Nephron progenitor cell (in vitro differentiated cells): Measurements from ENCODE around the gene APOD.

ENCODE experiments used
- DNase-seq: peaks from one replicate; pipeline ENCODE4 v3.0.0; 2021
- H3K27ac Mint-ChIP-seq: 2 replicates; pipeline ENCODE4 v1.8.0; 2021; ENCODE audit warnings: mild to moderate bottlenecking, moderate library complexity, mixed read lengths
- H3K27me3 Mint-ChIP-seq: 2 replicates; pipeline ENCODE4 v1.8.0; 2021; ENCODE audit warnings: mild to moderate bottlenecking, low read depth, mixed read lengths; ENCODE audit not compliant: poor library complexity
- H3K36me3 Mint-ChIP-seq: 2 replicates; pipeline ENCODE4 v1.8.0; 2021; ENCODE audit warnings: low read depth, mixed read lengths
- H3K4me1 Mint-ChIP-seq: 2 replicates; pipeline ENCODE4 v1.8.0; 2021; ENCODE audit warnings: mixed read lengths
- H3K4me3 Mint-ChIP-seq: 2 replicates; pipeline ENCODE4 v1.8.0; 2021; ENCODE audit warnings: mild to moderate bottlenecking, moderate library complexity, mixed read lengths
- H3K9me3 Mint-ChIP-seq: 2 replicates; pipeline ENCODE4 v1.8.0; 2021; ENCODE audit warnings: mild to moderate bottlenecking, moderate library complexity, mixed read lengths
- CTCF ChIP-seq: fragments of 200-600 bp; sonication (generic); IDR thresholded peaks from 2 replicates; pipeline ENCODE4 v1.5.0; 2021; ENCODE audit warnings: antibody characterized with exemption

Gene APOD

GRCh38 chr3:195543500-195544229 is 40.1 kb downstream of the APOD start:
- Mint-ChIP-seq H3K27ac (no peak overlapping the region), H3K4me3 (peak overlapping the region; percentile 87), H3K36me3 (no peaks in the 10 kb centered on the region), H3K27me3 (peaks cover 18% of the 10 kb centered on the region), H3K9me3 (no peaks in the 10 kb centered on the region), H3K4me1 (peaks cover 66% of the 10 kb centered on the region)
- peak; percentile 44 for DNase-seq
- no peak for TF ChIP-seq CTCF

- Mint-ChIP-seq H3K4me3 (peak within 1 kb of the TSS; percentile 87), H3K36me3 (no peaks in the 10 kb centered on the region), H3K4me1 (peaks cover 58% of the 10 kb centered on the region), H3K27ac (peak within 1 kb of the TSS; percentile 87), H3K27me3 (peaks cover 18% of the 10 kb centered on the region), H3K9me3 (no peaks in the 10 kb centered on the region)
- no peak for TF ChIP-seq CTCF
- DNase-seq = peak; percentile 96
Observed at GRCh38 chr3:195542698-195543499, 40.8 kb downstream of the APOD start, which contains the start of gene PPP1R2. Gene PPP1R2, minus strand, starts transcription at chr3:195543325. Its CDS starts 300 bp downstream, at chr3:195543025.

GRCh38 chr3:195542316-195542697 is 41.4 kb downstream of the APOD start:
- TF ChIP-seq CTCF = no peak
- H3K27ac Mint-ChIP-seq = no peak overlapping the region
- H3K4me1 Mint-ChIP-seq = peaks cover 56% of the 10 kb centered on the region
- DNase-seq = no peak
- H3K36me3 Mint-ChIP-seq = no peaks in the 10 kb centered on the region
- peaks cover 18% of the 10 kb centered on the region for H3K27me3 Mint-ChIP-seq
- H3K9me3 Mint-ChIP-seq = no peaks in the 10 kb centered on the region
- peak overlapping the region; percentile 87 for H3K4me3 Mint-ChIP-seq

GRCh38 chr3:195540511-195540910 is 43.2 kb downstream of the APOD start:
- H3K36me3 Mint-ChIP-seq = peaks cover 5% of the 10 kb centered on the region
- no peak overlapping the region for H3K27ac Mint-ChIP-seq
- peaks cover 49% of the 10 kb centered on the region for H3K4me1 Mint-ChIP-seq
- TF ChIP-seq CTCF = no peak
- no peak for DNase-seq
- peaks cover 17% of the 10 kb centered on the region for H3K27me3 Mint-ChIP-seq
- H3K9me3 Mint-ChIP-seq = peaks cover 5% of the 10 kb centered on the region
- peak overlapping the region; percentile 65 for H3K4me3 Mint-ChIP-seq

GRCh38 chr3:195540027-195540426 is 43.7 kb downstream of the APOD start:
- peaks cover 47% of the 10 kb centered on the region for H3K4me1 Mint-ChIP-seq
- H3K9me3 Mint-ChIP-seq = peaks cover 10% of the 10 kb centered on the region
- peaks cover 13% of the 10 kb centered on the region for H3K27me3 Mint-ChIP-seq
- peak overlapping the region; percentile 65 for H3K4me3 Mint-ChIP-seq
- H3K27ac Mint-ChIP-seq = no peak overlapping the region
- H3K36me3 Mint-ChIP-seq = peaks cover 10% of the 10 kb centered on the region
- DNase-seq = no peak
- no peak for TF ChIP-seq CTCF
